Gastroesophageal sphincter (tissue), 4 donors: ENCODE results near the gene EEF1E1. TPM values are rescaled to one million over a fixed set of nuclear protein-coding genes. Genes with fewer than 3 reads are reported as not detected.
"Not testable (repeated sequence)": the region's sequence is repeated elsewhere in the genome, so short reads cannot be mapped to it uniquely, and the experiment has no call there.

Source experiments
- ATAC-seq: fragments of 150-250 bp; one replicate; pipeline ENCODE4 v1.9.1; 2016; ENCODE audit warnings: mild to moderate bottlenecking, moderate library complexity
- H3K27ac ChIP-seq, 4 donors: fragments of 200-600 bp; sonication (generic) in 3 of 4; 1 replicate in 3 of 4; 2 replicates in 1 of 4; pipeline ENCODE4 v1.5.1; 2016 to 2019
- H3K27me3 ChIP-seq: fragments of 200-600 bp; sonication (generic); one replicate; pipeline ENCODE4 v1.5.1; 2019
- H3K36me3 ChIP-seq, 2 donors: fragments of 200-600 bp; sonication (generic); one replicate each; pipeline ENCODE4 v1.5.1; 2019; ENCODE audit warnings: control low read depth in 1 of 2
- H3K4me1 ChIP-seq, 3 donors: fragments of 200-600 bp; sonication (generic); 1 replicate in 2 of 3; 2 replicates in 1 of 3; pipeline ENCODE4 v1.5.1; 2016 to 2019; ENCODE audit warnings: control low read depth in 2 of 3
- H3K4me3 ChIP-seq, 2 donors: fragments of 200-600 bp; sonication (generic); one replicate each; pipeline ENCODE4 v1.5.1; 2019; ENCODE audit warnings: mild to moderate bottlenecking in 1 of 2, moderate library complexity in 1 of 2
- H3K9me3 ChIP-seq, 3 donors: fragments of 200-600 bp; sonication (generic); one replicate each; pipeline ENCODE4 v1.5.1; 2017 to 2019; ENCODE audit warnings: control low read depth in 2 of 3
- CTCF ChIP-seq, 4 experiments: fragments of 200-600 bp in 2 of 4; fragments of 450-650 bp in 2 of 4; sonication (generic) in 1 of 4; IDR thresholded peaks; one replicate each; pipeline ENCODE4 v1.5.1; 2017 to 2019; ENCODE audit warnings: antibody characterized with exemption in 4 of 4, mild to moderate bottlenecking in 2 of 4, moderate library complexity in 2 of 4
- EP300 ChIP-seq: sonication (generic); formaldehyde crosslinking; IDR thresholded peaks from one replicate; pipeline ENCODE4 v1.6.1; 2017; ENCODE audit warnings: antibody characterized with exemption, mild to moderate bottlenecking
- POLR2A ChIP-seq, 2 donors: fragments of 450-650 bp; IDR thresholded peaks; one replicate each; pipeline ENCODE4 v1.6.1; 2017; ENCODE audit warnings: antibody characterized with exemption in 2 of 2, mild to moderate bottlenecking in 2 of 2, moderate library complexity in 1 of 2
- POLR2AphosphoS5 ChIP-seq: sonication (generic); formaldehyde crosslinking; IDR thresholded peaks from one replicate; pipeline ENCODE4 v1.6.1; 2017; ENCODE audit warnings: antibody characterized with exemption
- WGBS, 2 donors: methylation state at CpG; one replicate each; pipeline ENCODE4 v1.1.5; 2018; ENCODE audit warnings: low coverage in 1 of 2; 5-methylcytosine and 5-hydroxymethylcytosine counted together
- total RNA-seq, 4 donors: library from RNA; depleted of rRNA; stranded (reverse); fragments of >200 nt; gene quantifications; one replicate each; pipeline ENCODE4 v1.1.0, GENCODE V29; 2016

Gene EEF1E1
- total RNA-seq, 4 donors from 2014 or later: 20.5 to 47.9 (median 37.9) TPM

GRCh38 chr6:8043221-8043620 lies 59.1 kb downstream of the EEF1E1 start:
- Histone ChIP-seq H3K9me3 (no peaks in the 10 kb centered on the region), H3K27ac (no peak overlapping the region), H3K4me1 (peaks cover 0 to 3% (median 0%) of the 10 kb centered on the region in 3 donors), H3K36me3 (peaks cover 0 to 33% of the 10 kb centered on the region in 2 donors), H3K4me3 (no peak overlapping the region), H3K27me3 (no peaks in the 10 kb centered on the region)
- 63 to 71% methylated on average over 3 of the region's 3 CpGs for WGBS, 2 donors
- ATAC-seq: no peak
- TF ChIP-seq CTCF (IDR thresholded peaks at IDR 0.05) (no peak), EP300 (no peak), POLR2A (IDR thresholded peaks at IDR 0.05) (no peak), POLR2AphosphoS5 (no peak)

GRCh38 chr6:8041913-8042583 lies 60.3 kb downstream of the EEF1E1 start:
- Histone ChIP-seq H3K27me3 (no peaks in the 10 kb centered on the region), H3K4me3 (no peak overlapping the region), H3K27ac (no peak overlapping the region), H3K4me1 (no peaks in the 10 kb centered on the region), H3K36me3 (peaks cover 0 to 33% of the 10 kb centered on the region in 2 donors), H3K9me3 (no peaks in the 10 kb centered on the region)
- peak; percentile 41 for ATAC-seq
- no peak for TF ChIP-seq POLR2A (IDR thresholded peaks at IDR 0.05)
- no peak for TF ChIP-seq POLR2AphosphoS5
- TF ChIP-seq CTCF (IDR thresholded peaks at IDR 0.05): no peak
- no peak for TF ChIP-seq EP300
- WGBS, 2 donors: 64 to 90% methylated on average over 6 to 7 of the region's 9 CpGs

GRCh38 chr6:8034107-8034506 lies 68.2 kb downstream of the EEF1E1 start:
- H3K4me1 ChIP-seq, H3K4me3 ChIP-seq, ATAC-seq, H3K9me3 ChIP-seq, H3K27ac ChIP-seq, H3K36me3 ChIP-seq, H3K27me3 ChIP-seq: not testable (repeated sequence)
- WGBS, 2 donors: 92 to 94% methylated on average over 2 to 3 of the region's 3 CpGs

GRCh38 chr6:8030920-8031319 lies 71.4 kb downstream of the EEF1E1 start:
- TF ChIP-seq POLR2AphosphoS5 (no peak), POLR2A (IDR thresholded peaks at IDR 0.05) (no peak), EP300 (no peak), CTCF (IDR thresholded peaks at IDR 0.05) (no peak)
- WGBS, 2 donors: 95 to 100% methylated on average over 5 of the region's 5 CpGs
- Histone ChIP-seq H3K4me1 (peaks cover 0 to 20% (median 4%) of the 10 kb centered on the region in 3 donors), H3K4me3 (no peak overlapping the region), H3K36me3 (no peaks in the 10 kb centered on the region), H3K27ac (no peak overlapping the region), H3K9me3 (no peaks in the 10 kb centered on the region), H3K27me3 (no peaks in the 10 kb centered on the region)
- ATAC-seq: no peak

Other genes with a start within 250 kb of the EEF1E1 start
- gene TXNDC5, start 191.8 kb downstream of the EEF1E1 start, total RNA-seq: 100 to 1,000 TPM in 2 of 4 donors, 10 to 100 TPM in 2; 56.5 to 136 (median 100) TPM
- gene BLOC1S5, start 38.2 kb downstream of the EEF1E1 start, total RNA-seq: 10 to 100 TPM; 10.9 to 15.7 (median 14.8) TPM